Testis (tissue), 3 donors: ENCODE data around the gene GUCY1A1. TPM values are rescaled to one million over a fixed set of nuclear protein-coding genes. Genes with fewer than 3 reads are reported as not detected.
A peak's percentile ranks its signal among the peaks of the same experiment; 100 is the strongest.

Experiments used
- DNase-seq: peaks from one replicate; pipeline ENCODE4 v3.0.0-alpha.2; 2019
- H3K27ac ChIP-seq, 2 donors: fragments of 200-600 bp; sonication (generic); one replicate each; pipeline ENCODE4 v1.5.1; 2019
- H3K27me3 ChIP-seq: fragments of 200-600 bp; sonication (generic); one replicate; pipeline ENCODE4 v1.5.1; 2019
- H3K36me3 ChIP-seq: fragments of 200-600 bp; sonication (generic); one replicate; pipeline ENCODE4 v1.5.1; 2017; ENCODE audit warnings: low read depth; ENCODE audit errors: missing control alignments
- H3K4me1 ChIP-seq: fragments of 200-600 bp; sonication (generic); one replicate; pipeline ENCODE4 v1.5.1; 2019
- H3K4me3 ChIP-seq, 2 donors: fragments of 200-600 bp; sonication (generic); one replicate each; pipeline ENCODE4 v1.5.1; 2017 to 2019
- H3K9me3 ChIP-seq: fragments of 200-600 bp; sonication (generic); one replicate; pipeline ENCODE4 v1.5.1; 2017
- POLR2A ChIP-seq: fragments of 450-650 bp; IDR thresholded peaks from one replicate; pipeline ENCODE4 v1.6.1; 2017; ENCODE audit warnings: antibody characterized with exemption, mild to moderate bottlenecking, moderate library complexity
- WGBS, 2 donors: methylation state at CpG; one replicate each; pipeline ENCODE4 v1.1.5; 2018; 5-methylcytosine and 5-hydroxymethylcytosine counted together
- intact Hi-C: fragments of 100-400 bp; cut with DNase I; formaldehyde crosslinking; loops from one replicate; pipeline ENCODE4 v1.15.1; 2023; ENCODE audit warnings: low total_unique reads
- polyA plus RNA-seq: library from polyadenylated mRNA; stranded (reverse); fragments of 350-450 nt; fragmentation: Illumina TruSeq; extraction: RNeasy Lipid Tissue Mini Kit (QIAGEN cat#74804); gene quantifications from one replicate; pipeline ENCODE4 v1.2.3, GENCODE V29; 2014; ENCODE audit warnings: low read depth, low replicate concordance; ENCODE audit not compliant: insufficient read depth
- total RNA-seq, 2 donors: library from RNA; depleted of rRNA; stranded (reverse); fragments of >200 nt; gene quantifications; one replicate each; pipeline ENCODE4 v1.2.3, GENCODE V29; 2016
- TF ChIP-seq, protein P1 (sequence below), 3 experiments: fragments of 450-650 bp in 2 of 3; fragments of 200-600 bp in 1 of 3; sonication (generic) in 1 of 3; IDR thresholded peaks; one replicate each; pipeline ENCODE4 v1.5.1; 2016 to 2019; ENCODE audit warnings: antibody characterized with exemption in 3 of 3, mild to moderate bottlenecking in 2 of 3, moderate library complexity in 1 of 3

GUCY1A1 gene
- total and polyA plus RNA-seq, 3 donors from 2014 or later, result 2.5 to 4.6 (median 4.5) TPM

GRCh38 chr4:155758481-155759371 is 92.1 kb downstream of the GUCY1A1 start, which contains the start of gene GUCY1B1:
TSS of gene GUCY1B1 (plus strand) at chr4:155759021. CDS start at chr4:155759141, 120 bp downstream.
- H3K27me3 ChIP-seq, result no peaks in the 10 kb centered on the region
- no peak for TF ChIP-seq POLR2A
- TF ChIP-seq, protein P1, sequence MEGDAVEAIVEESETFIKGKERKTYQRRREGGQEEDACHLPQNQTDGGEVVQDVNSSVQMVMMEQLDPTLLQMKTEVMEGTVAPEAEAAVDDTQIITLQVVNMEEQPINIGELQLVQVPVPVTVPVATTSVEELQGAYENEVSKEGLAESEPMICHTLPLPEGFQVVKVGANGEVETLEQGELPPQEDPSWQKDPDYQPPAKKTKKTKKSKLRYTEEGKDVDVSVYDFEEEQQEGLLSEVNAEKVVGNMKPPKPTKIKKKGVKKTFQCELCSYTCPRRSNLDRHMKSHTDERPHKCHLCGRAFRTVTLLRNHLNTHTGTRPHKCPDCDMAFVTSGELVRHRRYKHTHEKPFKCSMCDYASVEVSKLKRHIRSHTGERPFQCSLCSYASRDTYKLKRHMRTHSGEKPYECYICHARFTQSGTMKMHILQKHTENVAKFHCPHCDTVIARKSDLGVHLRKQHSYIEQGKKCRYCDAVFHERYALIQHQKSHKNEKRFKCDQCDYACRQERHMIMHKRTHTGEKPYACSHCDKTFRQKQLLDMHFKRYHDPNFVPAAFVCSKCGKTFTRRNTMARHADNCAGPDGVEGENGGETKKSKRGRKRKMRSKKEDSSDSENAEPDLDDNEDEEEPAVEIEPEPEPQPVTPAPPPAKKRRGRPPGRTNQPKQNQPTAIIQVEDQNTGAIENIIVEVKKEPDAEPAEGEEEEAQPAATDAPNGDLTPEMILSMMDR (IDR thresholded peaks at IDR 0.05), result peak; percentile 16 to 22 (median 19)
- DNase-seq, result peak; percentile 95
- 25 to 37% methylated on average over 8 to 18 of the region's 51 CpGs for WGBS, 2 donors
- H3K4me1 ChIP-seq, result peaks cover 4% of the 10 kb centered on the region
- H3K27ac ChIP-seq, result peak within 1 kb of the TSS; percentile 36 to 67
- H3K9me3 ChIP-seq, result no peaks in the 10 kb centered on the region
- H3K36me3 ChIP-seq, result no peaks in the 10 kb centered on the region
- intact Hi-C loops, result no loop called here
- H3K4me3 ChIP-seq, result peak within 1 kb of the TSS; percentile 62 to 72

GRCh38 chr4:155759372-155760252 is 93.0 kb downstream of the GUCY1A1 start:
- peaks cover 4% of the 10 kb centered on the region for H3K4me1 ChIP-seq
- TF ChIP-seq, protein P1 (IDR thresholded peaks at IDR 0.05), result no peak
- no peak for TF ChIP-seq POLR2A
- intact Hi-C loops, result no loop called here
- peak overlapping the region; percentile 36 to 67 for H3K27ac ChIP-seq
- peak; percentile 43 for DNase-seq
- no peaks in the 10 kb centered on the region for H3K9me3 ChIP-seq
- WGBS, 2 donors, result 1% methylated on average over 77 of the region's 77 CpGs; no CpG with 5 or more reads in 1 of the 2 donors
- peak overlapping the region; percentile 62 to 72 for H3K4me3 ChIP-seq
- H3K36me3 ChIP-seq, result no peaks in the 10 kb centered on the region
- no peaks in the 10 kb centered on the region for H3K27me3 ChIP-seq

DNA sequence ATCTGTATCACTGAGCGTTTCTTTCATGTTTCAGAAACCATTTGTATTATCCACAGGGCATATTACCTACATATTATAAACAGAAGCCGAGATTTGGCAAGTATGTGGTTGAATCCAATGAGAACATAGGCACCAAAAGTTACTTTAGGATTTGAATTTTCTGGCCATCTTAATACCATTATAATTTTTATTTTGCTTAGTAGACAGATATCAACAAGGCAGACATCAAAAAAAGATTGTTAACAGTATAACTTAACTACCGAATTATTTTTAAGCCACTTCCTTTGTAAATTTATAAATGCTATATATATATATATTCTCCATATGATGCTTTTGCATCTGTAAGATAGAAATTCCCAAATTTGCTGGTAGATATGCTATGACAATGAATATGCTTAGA is 94.4 kb downstream of the GUCY1A1 start:
- Histone ChIP-seq H3K36me3 (no peaks in the 10 kb centered on the region), H3K27ac (no peak overlapping the region), H3K9me3 (no peaks in the 10 kb centered on the region), H3K4me1 (peaks cover 4% of the 10 kb centered on the region), H3K27me3 (no peaks in the 10 kb centered on the region), H3K4me3 (no peak overlapping the region)
- TF ChIP-seq, protein P1 (IDR thresholded peaks at IDR 0.05), result no peak
- intact Hi-C loops, result no loop called here
- DNase-seq, result no peak
- 68 to 85% methylated on average over 3 of the region's 3 CpGs for WGBS, 2 donors

- TF ChIP-seq, protein P1 (IDR thresholded peaks at IDR 0.05), result no peak
- no peak for TF ChIP-seq POLR2A
- Histone ChIP-seq H3K9me3 (no peaks in the 10 kb centered on the region), H3K27me3 (no peaks in the 10 kb centered on the region), H3K4me3 (no peak overlapping the region), H3K36me3 (no peaks in the 10 kb centered on the region), H3K4me1 (peaks cover 4% of the 10 kb centered on the region), H3K27ac (no peak overlapping the region)
- intact Hi-C loops, result no loop called here
- no peak for DNase-seq
Measured at GRCh38 chr4:155761916-155762315, 95.3 kb downstream of the GUCY1A1 start.
